ENCODE results near the gene SYS1. TPM values are rescaled to one million over a fixed set of nuclear protein-coding genes. Genes with fewer than 3 reads are reported as not detected.

The SYS1 gene
- total and polyA plus RNA-seq, 2 experiments from 2014 or later = 7.9 to 21.5 TPM

DNA sequence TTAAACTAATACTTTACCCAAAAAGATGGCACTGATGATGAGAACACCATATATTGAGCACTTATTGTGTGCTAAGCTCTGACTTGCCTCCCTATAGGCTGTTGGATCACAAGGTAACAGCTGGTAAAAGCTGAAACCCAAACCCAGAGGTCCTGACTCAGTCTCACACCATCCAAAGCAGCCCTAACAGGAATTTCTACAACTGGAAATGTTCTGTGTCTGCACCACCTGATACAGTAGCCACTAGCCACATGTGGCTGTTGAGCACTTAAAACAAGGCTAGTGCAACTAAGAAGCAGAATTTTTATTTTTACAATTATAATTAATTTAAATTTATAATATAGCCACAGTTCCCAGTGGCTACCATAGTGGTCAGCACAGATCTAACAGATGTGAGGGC is 39.2 kb upstream of the SYS1 start (continued):
- TF ChIP-seq ZNF331 (CRISPR knock-in tag; IDR thresholded peaks at IDR 0.05; ENCODE audit: low read depth) = no peak
- no peak for TF ChIP-seq POLR2AphosphoS5 (IDR thresholded peaks at IDR 0.05; ENCODE audit: low read depth)
- TF ChIP-seq STAT1 (IDR thresholded peaks at IDR 0.05; ENCODE audit: unreplicated experiment) = no peak
- no peak for TF ChIP-seq ETS1 (IDR thresholded peaks at IDR 0.05)
- TF ChIP-seq, protein P1, sequence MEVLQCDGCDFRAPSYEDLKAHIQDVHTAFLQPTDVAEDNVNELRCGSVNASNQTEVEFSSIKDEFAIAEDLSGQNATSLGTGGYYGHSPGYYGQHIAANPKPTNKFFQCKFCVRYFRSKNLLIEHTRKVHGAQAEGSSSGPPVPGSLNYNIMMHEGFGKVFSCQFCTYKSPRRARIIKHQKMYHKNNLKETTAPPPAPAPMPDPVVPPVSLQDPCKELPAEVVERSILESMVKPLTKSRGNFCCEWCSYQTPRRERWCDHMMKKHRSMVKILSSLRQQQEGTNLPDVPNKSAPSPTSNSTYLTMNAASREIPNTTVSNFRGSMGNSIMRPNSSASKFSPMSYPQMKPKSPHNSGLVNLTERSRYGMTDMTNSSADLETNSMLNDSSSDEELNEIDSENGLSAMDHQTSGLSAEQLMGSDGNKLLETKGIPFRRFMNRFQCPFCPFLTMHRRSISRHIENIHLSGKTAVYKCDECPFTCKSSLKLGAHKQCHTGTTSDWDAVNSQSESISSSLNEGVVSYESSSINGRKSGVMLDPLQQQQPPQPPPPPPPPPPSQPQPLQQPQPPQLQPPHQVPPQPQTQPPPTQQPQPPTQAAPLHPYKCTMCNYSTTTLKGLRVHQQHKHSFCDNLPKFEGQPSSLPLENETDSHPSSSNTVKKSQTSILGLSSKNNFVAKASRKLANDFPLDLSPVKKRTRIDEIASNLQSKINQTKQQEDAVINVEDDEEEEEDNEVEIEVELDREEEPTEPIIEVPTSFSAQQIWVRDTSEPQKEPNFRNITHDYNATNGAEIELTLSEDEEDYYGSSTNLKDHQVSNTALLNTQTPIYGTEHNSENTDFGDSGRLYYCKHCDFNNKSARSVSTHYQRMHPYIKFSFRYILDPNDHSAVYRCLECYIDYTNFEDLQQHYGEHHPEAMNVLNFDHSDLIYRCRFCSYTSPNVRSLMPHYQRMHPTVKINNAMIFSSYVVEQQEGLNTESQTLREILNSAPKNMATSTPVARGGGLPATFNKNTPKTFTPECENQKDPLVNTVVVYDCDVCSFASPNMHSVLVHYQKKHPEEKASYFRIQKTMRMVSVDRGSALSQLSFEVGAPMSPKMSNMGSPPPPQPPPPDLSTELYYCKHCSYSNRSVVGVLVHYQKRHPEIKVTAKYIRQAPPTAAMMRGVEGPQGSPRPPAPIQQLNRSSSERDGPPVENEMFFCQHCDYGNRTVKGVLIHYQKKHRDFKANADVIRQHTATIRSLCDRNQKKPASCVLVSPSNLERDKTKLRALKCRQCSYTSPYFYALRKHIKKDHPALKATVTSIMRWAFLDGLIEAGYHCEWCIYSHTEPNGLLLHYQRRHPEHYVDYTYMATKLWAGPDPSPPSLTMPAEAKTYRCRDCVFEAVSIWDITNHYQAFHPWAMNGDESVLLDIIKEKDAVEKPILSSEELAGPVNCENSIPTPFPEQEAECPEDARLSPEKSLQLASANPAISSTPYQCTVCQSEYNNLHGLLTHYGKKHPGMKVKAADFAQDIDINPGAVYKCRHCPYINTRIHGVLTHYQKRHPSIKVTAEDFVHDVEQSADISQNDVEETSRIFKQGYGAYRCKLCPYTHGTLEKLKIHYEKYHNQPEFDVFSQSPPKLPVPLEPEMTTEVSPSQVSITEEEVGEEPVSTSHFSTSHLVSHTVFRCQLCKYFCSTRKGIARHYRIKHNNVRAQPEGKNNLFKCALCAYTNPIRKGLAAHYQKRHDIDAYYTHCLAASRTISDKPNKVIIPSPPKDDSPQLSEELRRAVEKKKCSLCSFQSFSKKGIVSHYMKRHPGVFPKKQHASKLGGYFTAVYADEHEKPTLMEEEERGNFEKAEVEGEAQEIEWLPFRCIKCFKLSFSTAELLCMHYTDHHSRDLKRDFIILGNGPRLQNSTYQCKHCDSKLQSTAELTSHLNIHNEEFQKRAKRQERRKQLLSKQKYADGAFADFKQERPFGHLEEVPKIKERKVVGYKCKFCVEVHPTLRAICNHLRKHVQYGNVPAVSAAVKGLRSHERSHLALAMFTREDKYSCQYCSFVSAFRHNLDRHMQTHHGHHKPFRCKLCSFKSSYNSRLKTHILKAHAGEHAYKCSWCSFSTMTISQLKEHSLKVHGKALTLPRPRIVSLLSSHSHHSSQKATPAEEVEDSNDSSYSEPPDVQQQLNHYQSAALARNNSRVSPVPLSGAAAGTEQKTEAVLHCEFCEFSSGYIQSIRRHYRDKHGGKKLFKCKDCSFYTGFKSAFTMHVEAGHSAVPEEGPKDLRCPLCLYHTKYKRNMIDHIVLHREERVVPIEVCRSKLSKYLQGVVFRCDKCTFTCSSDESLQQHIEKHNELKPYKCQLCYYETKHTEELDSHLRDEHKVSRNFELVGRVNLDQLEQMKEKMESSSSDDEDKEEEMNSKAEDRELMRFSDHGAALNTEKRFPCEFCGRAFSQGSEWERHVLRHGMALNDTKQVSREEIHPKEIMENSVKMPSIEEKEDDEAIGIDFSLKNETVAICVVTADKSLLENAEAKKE (CRISPR knock-in tag; IDR thresholded peaks at IDR 0.05) = no peak
- TF ChIP-seq ZNF114 (CRISPR knock-in tag; IDR thresholded peaks at IDR 0.05) = no peak

GRCh38 chr20:45325371-45325770 is 37.6 kb upstream of the SYS1 start:
- H3K4me1 ChIP-seq (ENCODE audit: insufficient read depth) = no peaks in the 10 kb centered on the region
- H3K4me3 ChIP-seq = no peak overlapping the region
- peaks cover 8% of the 10 kb centered on the region; the same call in 1 of the 2 replicates for H3K36me3 ChIP-seq (ENCODE audit: insufficient read depth)
- Mint-ChIP-seq H3K4me3 (no peak overlapping the region), H3K27me3 (ENCODE audit: insufficient read depth, low read depth, poor library complexity) (peaks cover 2% of the 10 kb centered on the region), H3K36me3 (ENCODE audit: low read depth) (peaks cover 39% of the 10 kb centered on the region), H3K4me1 (peaks cover 5% of the 10 kb centered on the region; the same call in 2 of the 3 replicates), H3K9me3 (no peaks in the 10 kb centered on the region), H3K27ac (no peak overlapping the region)
- H3K27ac ChIP-seq (ENCODE audit: low read depth) = no peak overlapping the region
- no peaks in the 10 kb centered on the region for H3K79me2 ChIP-seq (replicated peaks; ENCODE audit: insufficient read depth)
- no peak overlapping the region for H3K4me2 ChIP-seq
- H3K27me3 ChIP-seq (ENCODE audit: insufficient read depth) = no peaks in the 10 kb centered on the region
- no peaks in the 10 kb centered on the region for H3F3A ChIP-seq (replicated peaks; ENCODE audit: low read depth)
- no peaks in the 10 kb centered on the region for H3K9me2 ChIP-seq (ENCODE audit: insufficient read depth)
- ATAC-seq (peak; percentile 50), DNase-seq (ENCODE audit: low spot score) (no peak)
- H4K20me1 ChIP-seq (replicated peaks; ENCODE audit: insufficient read depth) = no peaks in the 10 kb centered on the region
- no peak overlapping the region for H2AFZ ChIP-seq
- TF ChIP-seq EZH2 (IDR thresholded peaks at IDR 0.05; ENCODE audit: low read depth, unreplicated experiment) (no peak), STAT1 (IDR thresholded peaks at IDR 0.05; ENCODE audit: unreplicated experiment) (no peak), CREB1 (CRISPR knock-in tag; IDR thresholded peaks at IDR 0.05; ENCODE audit: low read depth) (no peak)
- TF ChIP-seq, protein P1 (CRISPR knock-in tag; IDR thresholded peaks at IDR 0.05) = no peak
